Choroid plexus epithelial cell (primary cell): ENCODE measurements around the gene PSME4.
A peak's percentile ranks its signal among the peaks of the same experiment; 100 is the strongest.

Experiments used
- DNase-seq: peaks from one replicate; pipeline ENCODE4 v3.0.0-alpha.2; 2010; ENCODE audit warnings: low read depth
- H3K4me3 ChIP-seq: 2 replicates; pipeline ENCODE4 v1.5.1; 2011; ENCODE audit warnings: low read depth, mild to moderate bottlenecking, control low read depth, low read length, moderate library complexity
- TF ChIP-seq, protein P1 (sequence below): conservative IDR thresholded peaks from 2 replicates; pipeline ENCODE4 v1.5.1; 2011; ENCODE audit warnings: low read depth, mild to moderate bottlenecking, control low read depth, inconsistent platforms, low read length, moderate library complexity

Gene PSME4

DNA sequence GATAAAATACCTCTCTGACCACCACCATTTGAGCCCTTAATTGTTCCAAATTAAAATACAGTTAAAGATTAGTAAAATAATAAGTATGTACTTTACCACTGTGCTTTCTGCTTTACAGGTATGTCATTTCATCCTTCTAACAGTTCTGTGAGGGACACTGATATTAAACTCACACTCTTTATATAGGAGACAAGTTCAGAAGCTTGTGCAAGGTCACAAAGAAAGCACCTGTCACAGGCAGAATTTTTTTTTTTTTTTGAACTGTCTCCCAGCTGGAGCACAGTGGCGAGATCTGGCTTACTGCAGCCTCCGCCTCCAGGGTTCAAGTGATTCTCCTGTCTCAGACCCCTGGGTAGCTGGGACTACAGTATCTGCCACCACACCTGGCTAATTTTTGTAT, 89.4 kb downstream of the PSME4 start:
- TF ChIP-seq, protein P1, sequence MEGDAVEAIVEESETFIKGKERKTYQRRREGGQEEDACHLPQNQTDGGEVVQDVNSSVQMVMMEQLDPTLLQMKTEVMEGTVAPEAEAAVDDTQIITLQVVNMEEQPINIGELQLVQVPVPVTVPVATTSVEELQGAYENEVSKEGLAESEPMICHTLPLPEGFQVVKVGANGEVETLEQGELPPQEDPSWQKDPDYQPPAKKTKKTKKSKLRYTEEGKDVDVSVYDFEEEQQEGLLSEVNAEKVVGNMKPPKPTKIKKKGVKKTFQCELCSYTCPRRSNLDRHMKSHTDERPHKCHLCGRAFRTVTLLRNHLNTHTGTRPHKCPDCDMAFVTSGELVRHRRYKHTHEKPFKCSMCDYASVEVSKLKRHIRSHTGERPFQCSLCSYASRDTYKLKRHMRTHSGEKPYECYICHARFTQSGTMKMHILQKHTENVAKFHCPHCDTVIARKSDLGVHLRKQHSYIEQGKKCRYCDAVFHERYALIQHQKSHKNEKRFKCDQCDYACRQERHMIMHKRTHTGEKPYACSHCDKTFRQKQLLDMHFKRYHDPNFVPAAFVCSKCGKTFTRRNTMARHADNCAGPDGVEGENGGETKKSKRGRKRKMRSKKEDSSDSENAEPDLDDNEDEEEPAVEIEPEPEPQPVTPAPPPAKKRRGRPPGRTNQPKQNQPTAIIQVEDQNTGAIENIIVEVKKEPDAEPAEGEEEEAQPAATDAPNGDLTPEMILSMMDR = no peak
- H3K4me3 ChIP-seq = no peak overlapping the region
- no peak for DNase-seq

DNA sequence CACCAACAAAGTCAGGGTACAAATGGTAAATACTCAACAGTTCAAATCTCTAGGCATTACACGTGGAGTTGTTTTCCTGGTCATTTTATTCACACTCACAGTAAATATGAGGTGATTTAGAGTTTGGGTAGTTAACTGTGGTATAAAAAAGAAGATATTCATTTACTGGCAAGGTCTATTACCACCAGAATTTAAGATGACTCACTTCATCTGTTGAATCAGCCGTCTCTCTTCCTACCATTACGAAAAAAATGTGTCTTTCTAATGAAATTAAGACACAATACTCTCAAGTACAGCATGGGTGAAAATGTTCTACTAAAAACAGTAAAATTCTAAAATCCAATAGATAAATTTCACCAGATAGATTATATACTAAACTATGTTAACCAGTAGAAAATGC, 90.0 kb downstream of the PSME4 start:
- DNase-seq = peak; percentile 71
- TF ChIP-seq, protein P1 = no peak
- H3K4me3 ChIP-seq = no peak overlapping the region

DNA sequence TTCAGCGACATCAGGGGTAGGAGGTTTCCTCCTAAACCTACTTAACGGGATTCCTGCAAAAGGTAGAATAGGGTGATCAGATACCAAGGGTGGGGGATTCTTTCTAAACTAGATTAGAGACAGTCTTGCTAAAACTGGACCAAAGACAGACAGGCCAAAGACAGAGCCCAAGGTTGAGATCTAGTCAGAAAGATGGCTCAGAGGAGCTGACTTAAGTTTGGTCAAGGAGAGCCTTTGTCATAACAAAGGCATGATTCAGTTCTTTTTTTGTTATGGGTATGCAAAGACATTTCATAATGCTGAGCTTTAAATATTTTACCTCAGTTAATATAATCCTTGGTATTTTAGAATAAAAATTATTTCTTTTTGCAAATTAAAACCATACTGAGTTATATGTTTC, 93.2 kb downstream of the PSME4 start:
- no peak overlapping the region for H3K4me3 ChIP-seq
- peak; percentile 19 for DNase-seq
- TF ChIP-seq, protein P1 = no peak

DNA sequence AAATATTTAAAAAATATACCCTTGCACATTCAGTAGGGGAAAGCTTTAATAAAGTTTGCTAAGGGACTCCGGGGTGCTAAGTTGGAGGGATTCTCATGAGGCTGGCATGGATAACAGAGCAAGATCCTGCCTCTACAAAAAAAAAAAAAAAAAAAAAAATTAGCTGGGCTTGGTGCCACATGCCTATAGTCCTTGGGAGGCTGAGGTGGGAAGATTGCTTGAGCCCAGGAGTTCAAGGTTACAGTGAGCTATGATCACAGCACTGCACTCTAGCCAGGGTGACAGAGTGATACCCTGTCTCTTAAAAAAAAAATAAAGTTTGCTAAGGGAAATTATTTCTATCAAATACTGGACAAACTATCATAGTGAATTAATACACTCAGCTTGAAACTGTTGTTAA, 93.7 kb downstream of the PSME4 start:
- DNase-seq = no peak
- TF ChIP-seq, protein P1 = no peak
- no peak overlapping the region for H3K4me3 ChIP-seq

DNA sequence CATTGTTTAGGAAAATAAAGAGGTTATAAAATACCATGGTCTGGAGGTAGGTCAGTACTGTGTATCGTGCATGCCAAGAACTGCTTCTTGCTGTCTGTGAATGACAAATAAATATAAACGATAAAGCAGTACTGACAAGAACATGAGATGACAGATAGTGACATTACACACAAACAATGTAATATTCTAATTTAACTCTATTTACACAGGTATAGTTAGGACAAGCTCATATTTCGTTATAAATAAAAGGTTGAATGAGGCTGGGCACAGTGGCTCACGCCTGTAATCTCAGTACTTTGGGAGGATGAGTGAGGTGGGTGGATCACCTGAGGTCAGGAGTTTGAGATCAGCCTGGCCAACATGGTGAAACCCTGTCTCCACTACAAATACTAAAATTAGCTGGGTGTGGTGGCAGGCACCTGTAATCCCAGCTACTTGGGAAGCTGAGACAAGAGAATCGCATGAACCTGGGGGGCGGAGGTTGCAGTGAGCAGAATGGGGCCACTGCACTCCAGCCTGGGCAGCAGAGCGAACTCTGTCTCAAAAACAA, 96.3 kb downstream of the PSME4 start:
- DNase-seq = no peak
- TF ChIP-seq, protein P1 = no peak
- H3K4me3 ChIP-seq = no peak overlapping the region

DNA sequence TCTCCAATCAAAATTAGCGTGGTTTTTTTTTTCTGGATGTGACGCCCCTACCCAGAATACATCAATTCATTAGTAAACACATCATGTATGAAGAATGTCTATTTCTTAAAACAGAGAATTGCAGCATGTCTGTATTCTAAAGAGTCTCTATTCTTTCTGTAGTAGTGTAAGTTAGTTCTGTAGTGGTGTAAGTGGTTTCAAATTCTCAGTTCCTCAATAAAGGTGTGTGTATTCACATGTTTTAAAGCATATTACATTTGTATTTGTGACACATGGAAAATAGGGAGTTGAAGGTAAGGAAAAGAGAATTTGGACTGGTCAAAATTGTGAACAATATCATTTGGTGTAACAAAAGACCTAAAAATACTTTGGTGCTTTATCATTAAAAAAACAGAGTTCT, 103.0 kb downstream of the PSME4 start:
- no peak overlapping the region for H3K4me3 ChIP-seq
- TF ChIP-seq, protein P1 = no peak
- no peak for DNase-seq

DNA sequence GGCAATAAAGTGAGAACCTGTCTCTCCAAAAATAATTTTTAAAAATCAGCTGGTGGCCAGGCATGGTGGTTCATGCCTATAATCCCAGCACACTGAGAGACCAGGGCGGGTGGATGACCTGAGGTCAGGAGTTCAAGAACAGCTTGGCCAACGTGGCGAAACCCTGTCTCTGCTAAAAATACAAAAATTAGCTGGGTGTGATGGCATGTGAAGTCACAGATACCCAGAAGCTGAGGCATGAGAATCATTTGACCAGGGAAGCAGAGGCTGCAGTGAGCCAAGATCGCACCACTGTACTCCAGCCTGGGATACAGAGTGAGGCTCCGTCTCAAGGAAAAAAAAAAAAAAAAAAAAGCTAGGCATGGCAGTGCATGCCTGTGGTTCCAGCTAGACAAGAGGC, 103.6 kb downstream of the PSME4 start:
- H3K4me3 ChIP-seq = no peak overlapping the region
- TF ChIP-seq, protein P1 = no peak
- DNase-seq = no peak
